Body of pancreas (tissue), 4 donors: ENCODE measurements around the gene GID8.

Source experiments
- POLR2A ChIP-seq, 3 donors: fragments of 450-650 bp; IDR thresholded peaks; one replicate each; pipeline ENCODE4 v1.6.1; 2016; ENCODE audit warnings: antibody characterized with exemption in 3 of 3, mild to moderate bottlenecking in 2 of 3
- TF ChIP-seq, protein P1 (sequence below), 7 experiments: fragments of 450-650 bp in 4 of 7; fragments of 200-600 bp in 3 of 7; sonication (generic) in 3 of 7; IDR thresholded peaks; one replicate each; pipeline ENCODE4 v1.5.1; 2016 to 2019; ENCODE audit warnings: antibody characterized with exemption in 7 of 7

GRCh38 chr20:62889411-62889810, 48.5 kb upstream of the GID8 start:
- no peak for TF ChIP-seq POLR2A (IDR thresholded peaks at IDR 0.05)
- TF ChIP-seq, protein P1, sequence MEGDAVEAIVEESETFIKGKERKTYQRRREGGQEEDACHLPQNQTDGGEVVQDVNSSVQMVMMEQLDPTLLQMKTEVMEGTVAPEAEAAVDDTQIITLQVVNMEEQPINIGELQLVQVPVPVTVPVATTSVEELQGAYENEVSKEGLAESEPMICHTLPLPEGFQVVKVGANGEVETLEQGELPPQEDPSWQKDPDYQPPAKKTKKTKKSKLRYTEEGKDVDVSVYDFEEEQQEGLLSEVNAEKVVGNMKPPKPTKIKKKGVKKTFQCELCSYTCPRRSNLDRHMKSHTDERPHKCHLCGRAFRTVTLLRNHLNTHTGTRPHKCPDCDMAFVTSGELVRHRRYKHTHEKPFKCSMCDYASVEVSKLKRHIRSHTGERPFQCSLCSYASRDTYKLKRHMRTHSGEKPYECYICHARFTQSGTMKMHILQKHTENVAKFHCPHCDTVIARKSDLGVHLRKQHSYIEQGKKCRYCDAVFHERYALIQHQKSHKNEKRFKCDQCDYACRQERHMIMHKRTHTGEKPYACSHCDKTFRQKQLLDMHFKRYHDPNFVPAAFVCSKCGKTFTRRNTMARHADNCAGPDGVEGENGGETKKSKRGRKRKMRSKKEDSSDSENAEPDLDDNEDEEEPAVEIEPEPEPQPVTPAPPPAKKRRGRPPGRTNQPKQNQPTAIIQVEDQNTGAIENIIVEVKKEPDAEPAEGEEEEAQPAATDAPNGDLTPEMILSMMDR (IDR thresholded peaks at IDR 0.05), result no peak
